Dedifferentiated amniotic fluid mesenchymal stem cell (primary cell): ENCODE results near the gene ACADL.

Experiments
- DNase-seq: peaks from one replicate; pipeline ENCODE4 v3.0.0-alpha.2; 2016; ENCODE audit errors: extremely low spot score

ACADL gene

DNA sequence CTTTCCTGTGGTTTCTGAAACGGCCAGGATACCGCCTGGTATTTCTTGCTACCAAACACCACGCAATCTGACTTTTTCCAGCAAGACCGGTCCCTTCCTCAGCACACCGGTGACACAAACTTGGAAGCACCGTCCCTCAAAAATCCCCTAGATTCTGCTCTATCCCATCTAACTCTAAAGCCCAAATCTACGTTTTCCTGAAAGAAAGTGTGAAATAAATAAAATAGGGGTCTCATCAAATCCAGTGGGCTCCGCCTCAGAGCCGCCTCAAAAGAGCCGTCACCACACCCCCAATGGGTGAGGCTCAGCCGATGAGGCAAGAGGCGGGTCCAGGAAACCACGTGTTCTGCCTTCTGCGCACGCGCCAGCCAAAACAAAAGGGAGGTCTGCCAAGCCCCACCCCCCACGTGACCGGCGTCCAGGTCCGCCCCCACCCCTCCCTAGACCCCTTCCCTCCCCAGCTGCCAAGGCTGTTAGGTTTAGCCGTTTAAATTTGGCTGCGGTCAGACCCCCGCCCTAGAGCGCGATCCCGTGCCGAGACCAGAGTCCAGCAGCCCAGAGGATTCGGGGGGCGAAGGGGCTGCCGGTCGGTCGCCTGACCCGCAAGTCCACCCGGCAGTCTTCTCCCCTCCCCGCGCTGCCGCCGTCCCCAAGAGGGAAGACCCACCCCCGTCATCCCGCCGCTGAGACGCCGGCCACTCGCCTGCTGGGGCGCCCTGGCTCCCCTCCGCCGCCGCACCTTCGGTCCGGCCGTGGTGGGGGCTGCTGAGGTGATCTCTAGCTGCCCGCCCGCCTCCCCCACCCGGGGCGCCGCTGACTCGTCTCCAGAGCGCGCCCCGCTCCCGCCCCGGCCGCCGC is 54.6 kb downstream of the ACADL start:
- DNase-seq, result peak; percentile 95

DNA sequence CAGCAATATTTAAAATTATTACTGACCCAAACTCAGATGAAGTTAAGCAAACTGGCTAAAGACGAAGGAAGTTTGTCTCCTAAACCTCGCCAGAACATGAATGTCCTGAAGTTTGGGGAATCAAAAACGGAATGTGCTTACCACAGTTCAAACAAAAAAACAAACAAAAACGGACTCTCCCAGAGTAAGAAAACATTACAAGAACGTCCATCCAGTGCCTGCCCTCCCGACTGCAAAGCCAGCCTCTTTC is 55.1 kb downstream of the ACADL start:
- DNase-seq, result no peak

DNA sequence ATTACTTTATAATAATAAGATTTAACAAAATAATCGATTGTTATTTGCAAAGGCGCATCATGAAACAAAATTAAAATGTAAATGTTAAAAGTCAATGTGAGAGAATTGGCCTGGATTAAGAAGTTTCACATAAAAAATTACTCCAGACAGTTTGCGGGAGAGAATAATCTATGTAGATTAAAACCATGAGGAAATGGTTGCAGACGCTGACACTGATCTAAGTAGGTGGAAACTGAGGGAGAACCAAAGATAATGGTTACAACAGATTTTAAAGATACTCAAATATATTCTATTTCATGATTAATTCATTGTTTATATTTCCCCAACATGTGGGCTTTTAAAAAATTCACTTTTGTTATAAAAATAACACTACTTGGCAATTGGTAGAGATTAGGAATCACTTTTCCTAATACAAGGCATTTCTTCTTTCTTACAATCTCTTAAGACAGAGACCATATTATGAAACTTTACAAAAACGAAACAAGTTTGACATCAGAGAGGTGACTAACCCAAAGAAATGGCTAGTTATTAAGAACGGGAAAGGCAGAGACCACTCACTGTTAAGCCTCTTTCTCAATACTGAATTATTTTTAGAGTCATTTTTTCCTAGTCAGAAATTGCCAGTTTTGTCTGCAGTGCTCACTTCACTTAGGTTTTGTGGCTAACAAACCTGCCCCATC is 55.6 kb downstream of the ACADL start:
- DNase-seq, result peak; percentile 76

DNA sequence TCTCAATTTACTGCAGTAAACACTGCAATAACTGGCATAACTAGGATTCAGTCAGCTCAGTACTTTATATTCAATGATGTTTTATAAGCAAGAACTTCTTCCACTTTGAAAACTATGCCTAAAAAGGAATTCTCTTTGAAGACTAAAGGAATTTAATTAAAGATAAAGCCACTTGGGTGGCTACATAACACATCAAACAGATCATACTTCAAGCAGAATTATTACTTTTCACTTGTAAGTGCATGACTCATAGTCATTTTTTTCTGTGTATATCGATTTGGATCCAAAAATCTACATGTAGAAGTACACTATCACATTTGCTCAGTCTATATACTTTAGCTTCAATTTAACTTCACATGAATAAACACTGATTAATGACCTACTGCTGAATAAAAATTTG is 58.0 kb downstream of the ACADL start:
- DNase-seq, result no peak

DNA sequence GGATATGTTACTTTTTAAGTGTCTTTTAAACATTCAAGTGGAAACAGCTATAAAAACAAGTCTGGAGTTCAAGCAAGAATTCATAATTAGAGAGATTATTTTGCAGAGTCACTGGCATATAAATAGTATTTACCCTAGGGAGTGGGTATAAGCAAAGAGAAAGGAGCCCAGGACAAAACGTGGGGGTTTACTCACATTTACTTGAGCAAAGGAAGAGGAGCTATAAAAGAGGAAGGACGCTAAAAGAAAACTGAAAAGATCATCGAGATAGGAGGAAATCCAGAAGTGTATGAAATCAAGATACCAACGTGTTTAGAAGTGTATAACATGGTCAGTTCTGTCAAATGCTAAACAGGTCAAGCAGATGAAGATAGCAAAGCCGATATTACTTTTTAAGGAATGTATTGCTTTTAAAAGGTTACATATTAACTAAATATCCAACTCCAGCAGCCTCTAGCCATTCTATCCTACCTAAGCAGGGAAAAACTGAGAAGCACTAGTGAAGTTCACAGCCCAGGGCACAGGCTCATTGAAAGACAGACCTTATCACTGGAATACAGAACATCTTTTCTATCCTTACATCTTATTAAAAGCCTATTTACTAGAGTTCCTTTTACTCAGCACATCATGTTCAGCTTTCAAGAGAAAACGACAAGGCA is 62.7 kb downstream of the ACADL start:
- no peak for DNase-seq

DNA sequence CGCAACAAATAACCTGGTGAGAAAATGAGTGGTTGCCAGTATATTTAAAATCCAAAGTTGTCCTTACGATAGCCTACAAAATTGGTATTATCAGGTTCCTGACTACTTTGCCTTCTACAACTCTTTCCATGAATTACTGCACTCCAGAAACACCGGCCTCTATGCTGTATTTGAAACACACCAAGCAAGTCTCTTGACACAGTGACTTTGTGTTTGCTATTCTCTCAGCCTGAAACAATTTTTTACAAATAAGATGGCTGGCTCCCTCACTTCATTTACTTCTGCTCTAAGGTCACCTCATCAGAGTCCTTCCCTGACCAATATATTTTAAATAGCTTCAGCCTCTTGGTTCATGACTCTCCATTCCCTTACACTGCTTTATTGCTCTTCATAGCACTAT is 66.2 kb downstream of the ACADL start:
- no peak for DNase-seq

DNA sequence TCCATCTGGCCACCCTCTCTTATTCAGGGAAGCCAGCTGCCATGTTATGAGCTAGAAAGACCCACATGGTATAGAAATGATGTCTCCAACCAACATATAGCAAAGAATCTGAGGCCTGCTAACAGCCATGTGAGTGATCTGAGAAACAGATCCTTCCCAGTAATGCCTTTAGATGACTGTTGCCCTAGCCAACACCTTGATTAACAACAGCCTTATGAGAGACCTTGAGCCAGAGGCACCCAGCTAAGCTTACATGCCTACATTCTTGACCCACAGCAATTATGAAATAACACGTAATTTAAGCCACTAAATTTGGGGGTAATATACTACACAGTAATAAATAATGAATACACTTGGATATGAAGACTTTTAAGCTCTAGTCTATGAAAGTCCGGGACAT is 67.0 kb downstream of the ACADL start:
- no peak for DNase-seq

DNA sequence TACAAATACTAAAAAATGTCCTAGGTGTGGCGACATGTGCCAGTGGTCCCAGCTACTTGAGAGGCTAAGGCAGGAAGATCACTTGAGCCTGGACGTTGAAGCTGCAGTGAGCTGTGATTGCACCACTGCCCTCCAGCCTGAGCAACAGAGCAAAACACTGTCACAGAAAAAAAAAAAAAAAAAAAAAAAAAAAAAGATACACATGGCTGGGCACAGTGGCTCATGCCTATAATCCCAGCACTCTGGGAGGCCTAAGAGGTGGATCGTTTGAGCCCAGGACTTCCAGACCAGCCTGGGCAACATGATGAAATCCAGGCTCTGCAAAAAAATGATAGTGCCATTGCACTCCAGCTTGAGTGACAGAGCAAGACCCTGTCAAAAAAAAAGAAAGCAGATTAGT is 67.7 kb downstream of the ACADL start:
- no peak for DNase-seq

DNA sequence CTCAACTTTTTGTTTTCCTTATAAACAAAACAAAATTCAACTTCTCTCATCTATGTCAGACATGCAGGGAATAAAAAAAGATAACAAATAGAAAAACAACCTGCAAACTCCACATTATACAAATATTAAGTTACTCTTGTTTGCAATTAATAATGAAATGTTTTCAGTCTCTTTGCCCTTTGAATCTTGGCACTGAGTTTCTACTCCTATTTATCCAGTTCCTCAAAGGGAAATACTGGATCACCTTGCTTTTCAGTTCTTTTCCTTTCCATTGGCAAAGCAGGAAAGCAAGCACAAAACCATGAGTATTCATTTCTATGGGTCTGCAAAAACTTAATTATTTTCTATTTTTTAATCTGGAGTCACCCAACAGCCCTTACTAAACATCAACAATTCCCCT is 77.6 kb downstream of the ACADL start:
- no peak for DNase-seq
